Loucy (cell line): ENCODE results near the gene GRIN2A.

ENCODE experiments used
- H2AFZ ChIP-seq: fragments of 200-600 bp; sonication (generic); 2 replicates; pipeline ENCODE4 v1.6.0; 2016; ENCODE audit warnings: antibody characterized with exemption, mild to moderate bottlenecking, low read length, moderate library complexity
- H3F3A ChIP-seq: fragments of 200-600 bp; 2 replicates; pipeline ENCODE4 v1.6.0; 2016; ENCODE audit warnings: antibody characterized with exemption, low read depth, mild to moderate bottlenecking
- H3K27me3 ChIP-seq: fragments of 200-600 bp; sonication (generic); 2 replicates; pipeline ENCODE4 v1.6.1; 2014; ENCODE audit warnings: low read length, mild to moderate bottlenecking; ENCODE audit not compliant: insufficient read depth, poor library complexity, severe bottlenecking
- H3K36me3 ChIP-seq: fragments of 200-600 bp; sonication (generic); 2 replicates; pipeline ENCODE4 v1.6.1; 2016; ENCODE audit warnings: low read length; ENCODE audit not compliant: insufficient read depth
- H3K4me1 ChIP-seq: fragments of 200-600 bp; sonication (generic); 2 replicates; pipeline ENCODE4 v1.5.1; 2014; ENCODE audit warnings: low read length, mild to moderate bottlenecking; ENCODE audit not compliant: insufficient read depth, poor library complexity, severe bottlenecking
- H3K4me2 ChIP-seq: fragments of 200-600 bp; sonication (generic); 2 replicates; pipeline ENCODE4 v1.6.0; 2014; ENCODE audit warnings: antibody characterized with exemption, low read length, low read depth, mild to moderate bottlenecking; ENCODE audit not compliant: poor library complexity, severe bottlenecking
- H3K4me3 ChIP-seq: fragments of 200-600 bp; sonication (generic); 2 replicates; pipeline ENCODE4 v1.5.1; 2014; ENCODE audit warnings: low read length, mild to moderate bottlenecking, mixed read lengths; ENCODE audit not compliant: poor library complexity, severe bottlenecking
- H3K79me2 ChIP-seq: fragments of 200-600 bp; sonication (generic); 2 replicates; pipeline ENCODE4 v1.6.1; 2014; ENCODE audit warnings: low read length; ENCODE audit not compliant: insufficient read depth
- H3K9ac ChIP-seq: fragments of 200-600 bp; sonication (generic); 2 replicates; pipeline ENCODE4 v1.6.0; 2014; ENCODE audit warnings: mild to moderate bottlenecking, low read depth, low read length, moderate library complexity; ENCODE audit not compliant: poor library complexity, severe bottlenecking
- H3K9me2 ChIP-seq: fragments of 200-600 bp; sonication (generic); replicated peaks from 2 replicates; pipeline ENCODE4 v1.6.1; 2016; ENCODE audit warnings: low read depth, low read length, mixed read lengths
- H3K9me3 ChIP-seq: fragments of 200-600 bp; sonication (generic); 2 replicates; pipeline ENCODE4 v1.6.1; 2014; ENCODE audit warnings: mild to moderate bottlenecking, antibody characterized with exemption, low read length, low read depth; ENCODE audit not compliant: insufficient read depth
- H4K20me1 ChIP-seq: fragments of 200-600 bp; sonication (generic); 2 replicates; pipeline ENCODE4 v1.6.0; 2014; ENCODE audit warnings: antibody characterized with exemption, low read length, mild to moderate bottlenecking; ENCODE audit not compliant: insufficient read depth, poor library complexity, severe bottlenecking
- CTCF ChIP-seq: fragments of 200-600 bp; sonication (generic); conservative IDR thresholded peaks from 2 replicates; pipeline ENCODE4 v1.5.1; 2014; ENCODE audit warnings: mild to moderate bottlenecking, antibody characterized with exemption, low read length
- EZH2phosphoT487 ChIP-seq: fragments of 200-600 bp; IDR thresholded peaks from 2 replicates; pipeline ENCODE4 v1.6.1; 2018; ENCODE audit warnings: antibody characterized with exemption, mild to moderate bottlenecking, moderate library complexity, borderline replicate concordance

GRIN2A gene

DNA sequence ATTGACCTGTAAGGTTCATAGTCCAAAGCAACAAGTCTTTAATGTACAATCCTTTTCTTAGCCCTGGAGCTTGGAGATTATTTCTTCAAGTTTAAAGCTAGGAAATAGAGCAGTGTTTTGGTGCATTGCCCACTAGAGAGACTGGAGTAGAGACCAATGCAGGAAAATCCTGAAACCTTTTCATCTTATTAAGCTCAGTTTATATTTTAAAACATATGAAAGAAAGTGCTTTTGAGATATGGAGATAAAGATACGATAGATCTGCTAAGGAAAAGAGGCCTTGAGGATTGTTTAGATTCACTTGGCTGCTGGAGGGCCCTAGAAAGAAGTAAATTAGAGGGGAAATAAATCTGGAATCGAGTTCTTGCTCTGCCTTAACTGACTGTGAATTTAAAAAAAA is 212.0 kb downstream of the GRIN2A start:
- H3K9me2 ChIP-seq, result no peaks in the 10 kb centered on the region
- H3K9me3 ChIP-seq, result no peaks in the 10 kb centered on the region
- no peaks in the 10 kb centered on the region for H4K20me1 ChIP-seq
- no peak overlapping the region for H2AFZ ChIP-seq
- no peak overlapping the region for H3K9ac ChIP-seq
- H3K4me2 ChIP-seq, result no peak overlapping the region
- no peaks in the 10 kb centered on the region for H3K79me2 ChIP-seq
- no peaks in the 10 kb centered on the region for H3K36me3 ChIP-seq
- H3F3A ChIP-seq, result no peaks in the 10 kb centered on the region
- H3K27me3 ChIP-seq, result no peaks in the 10 kb centered on the region
- H3K4me1 ChIP-seq, result no peaks in the 10 kb centered on the region
- no peak for TF ChIP-seq CTCF
- no peak for TF ChIP-seq EZH2phosphoT487
- no peak overlapping the region for H3K4me3 ChIP-seq

GRCh38 chr16:9969580-9969979 is 212.6 kb downstream of the GRIN2A start:
- Histone ChIP-seq H3K36me3 (no peaks in the 10 kb centered on the region), H4K20me1 (no peaks in the 10 kb centered on the region), H3K9me2 (no peaks in the 10 kb centered on the region), H3K4me3 (no peak overlapping the region), H3K4me1 (no peaks in the 10 kb centered on the region), H3K9me3 (no peaks in the 10 kb centered on the region), H3K9ac (no peak overlapping the region), H3K4me2 (no peak overlapping the region), H2AFZ (no peak overlapping the region), H3K79me2 (no peaks in the 10 kb centered on the region), H3K27me3 (no peaks in the 10 kb centered on the region), H3F3A (no peaks in the 10 kb centered on the region)
- TF ChIP-seq EZH2phosphoT487, result no peak
- no peak for TF ChIP-seq CTCF

DNA sequence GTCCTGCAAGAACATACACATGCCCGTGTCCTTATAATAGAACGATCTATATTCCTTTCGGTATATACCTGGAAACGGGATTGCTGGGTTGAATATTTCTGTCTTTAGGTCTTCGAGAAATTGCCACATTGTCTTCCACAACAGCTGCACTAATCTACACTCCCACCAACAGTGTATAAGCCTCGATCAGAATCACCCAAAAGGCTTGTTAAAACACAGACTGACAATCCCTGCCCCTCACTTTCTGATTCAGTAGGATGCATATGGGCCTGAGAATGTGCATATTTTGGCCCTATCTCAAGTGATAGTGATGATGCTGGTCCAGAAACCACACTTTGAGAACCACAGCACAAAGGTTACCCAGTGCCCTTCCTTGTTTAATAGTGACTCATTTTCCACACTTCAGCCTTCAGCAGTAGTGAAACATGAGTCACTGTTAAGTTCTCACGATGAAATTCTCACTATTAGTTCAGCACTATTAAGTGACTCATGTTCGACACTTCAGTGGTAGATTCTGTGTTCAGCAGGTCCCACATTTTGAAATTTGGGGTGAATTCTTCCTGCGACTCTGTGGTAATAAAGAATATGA is 215.6 kb downstream of the GRIN2A start:
- TF ChIP-seq CTCF (no peak), EZH2phosphoT487 (no peak)
- H3K4me2 ChIP-seq, result no peak overlapping the region
- H4K20me1 ChIP-seq, result no peaks in the 10 kb centered on the region
- no peaks in the 10 kb centered on the region for H3K36me3 ChIP-seq
- H3K4me3 ChIP-seq, result no peak overlapping the region
- H3K9me3 ChIP-seq, result no peaks in the 10 kb centered on the region
- H3K27me3 ChIP-seq, result no peaks in the 10 kb centered on the region
- no peaks in the 10 kb centered on the region for H3K9me2 ChIP-seq
- no peaks in the 10 kb centered on the region for H3K4me1 ChIP-seq
- no peak overlapping the region for H3K9ac ChIP-seq
- H3F3A ChIP-seq, result no peaks in the 10 kb centered on the region
- no peaks in the 10 kb centered on the region for H3K79me2 ChIP-seq
- no peak overlapping the region for H2AFZ ChIP-seq
